GM12875 (cell line): Measurements from ENCODE around the gene HIF1A.
"Not testable (repeated sequence)": the region's sequence is repeated elsewhere in the genome, so short reads cannot be mapped to it uniquely, and the experiment has no call there.

Source experiments
- H3K4me3 ChIP-seq: one replicate; pipeline ENCODE4 v1.5.1; 2011; ENCODE audit warnings: low read depth, low read length, control low read depth
- TF ChIP-seq, protein P1 (sequence below): IDR thresholded peaks from 2 replicates; pipeline ENCODE4 v1.5.1; 2011; ENCODE audit warnings: low read depth, mild to moderate bottlenecking, control low read depth, inconsistent platforms, low read length, moderate library complexity, borderline replicate concordance; ENCODE audit not compliant: insufficient read depth

The HIF1A gene

DNA sequence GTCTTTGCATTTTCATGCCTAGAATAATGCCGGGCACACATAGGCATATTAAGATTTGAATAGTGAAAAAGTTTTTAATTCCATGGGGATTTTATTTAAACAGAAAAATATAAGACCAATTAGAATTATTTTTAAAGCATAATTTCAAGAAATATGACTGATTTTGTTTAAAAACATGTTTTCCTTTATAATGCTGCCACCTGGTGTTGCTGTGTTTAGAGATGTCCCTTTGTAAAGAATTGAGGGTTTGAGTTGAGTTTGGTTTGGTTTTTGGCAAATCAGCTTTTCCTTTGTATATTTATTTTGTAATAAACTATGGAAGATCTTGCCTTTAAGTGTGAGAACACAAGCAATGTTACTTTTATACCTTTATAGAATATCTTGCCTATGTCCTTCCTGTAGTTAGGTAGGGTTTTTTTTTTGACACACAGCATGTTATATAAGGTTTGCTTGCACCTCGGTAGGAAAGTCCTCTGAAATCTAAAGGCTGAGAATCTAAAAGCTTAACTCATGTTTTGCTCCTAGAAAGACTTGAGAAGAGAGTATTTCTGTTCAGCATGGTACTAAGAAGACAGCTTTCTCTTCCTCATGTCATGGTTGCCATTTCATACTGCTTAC is 35.6 kb downstream of the HIF1A start:
- TF ChIP-seq, protein P1, sequence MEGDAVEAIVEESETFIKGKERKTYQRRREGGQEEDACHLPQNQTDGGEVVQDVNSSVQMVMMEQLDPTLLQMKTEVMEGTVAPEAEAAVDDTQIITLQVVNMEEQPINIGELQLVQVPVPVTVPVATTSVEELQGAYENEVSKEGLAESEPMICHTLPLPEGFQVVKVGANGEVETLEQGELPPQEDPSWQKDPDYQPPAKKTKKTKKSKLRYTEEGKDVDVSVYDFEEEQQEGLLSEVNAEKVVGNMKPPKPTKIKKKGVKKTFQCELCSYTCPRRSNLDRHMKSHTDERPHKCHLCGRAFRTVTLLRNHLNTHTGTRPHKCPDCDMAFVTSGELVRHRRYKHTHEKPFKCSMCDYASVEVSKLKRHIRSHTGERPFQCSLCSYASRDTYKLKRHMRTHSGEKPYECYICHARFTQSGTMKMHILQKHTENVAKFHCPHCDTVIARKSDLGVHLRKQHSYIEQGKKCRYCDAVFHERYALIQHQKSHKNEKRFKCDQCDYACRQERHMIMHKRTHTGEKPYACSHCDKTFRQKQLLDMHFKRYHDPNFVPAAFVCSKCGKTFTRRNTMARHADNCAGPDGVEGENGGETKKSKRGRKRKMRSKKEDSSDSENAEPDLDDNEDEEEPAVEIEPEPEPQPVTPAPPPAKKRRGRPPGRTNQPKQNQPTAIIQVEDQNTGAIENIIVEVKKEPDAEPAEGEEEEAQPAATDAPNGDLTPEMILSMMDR, result peak; percentile 11; the same call in 1 of the 2 replicates

DNA sequence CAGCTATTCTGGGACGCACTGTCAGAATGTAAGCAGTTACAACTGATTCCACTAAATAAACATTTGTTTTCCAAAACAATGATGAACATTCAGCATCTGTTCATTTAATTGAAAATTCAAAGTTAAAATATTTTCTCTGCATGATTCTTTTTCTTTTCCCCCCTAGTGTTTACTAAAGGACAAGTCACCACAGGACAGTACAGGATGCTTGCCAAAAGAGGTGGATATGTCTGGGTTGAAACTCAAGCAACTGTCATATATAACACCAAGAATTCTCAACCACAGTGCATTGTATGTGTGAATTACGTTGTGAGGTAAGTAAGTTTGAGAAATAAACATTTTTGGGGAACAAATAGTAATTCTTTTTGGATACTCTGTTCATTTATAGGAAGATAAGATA is 38.7 kb downstream of the HIF1A start:
- no peak overlapping the region for H3K4me3 ChIP-seq
- TF ChIP-seq, protein P1, result no peak

More for the DNA sequence above, 35.6 kb downstream of the HIF1A start:
- no peak overlapping the region for H3K4me3 ChIP-seq

DNA sequence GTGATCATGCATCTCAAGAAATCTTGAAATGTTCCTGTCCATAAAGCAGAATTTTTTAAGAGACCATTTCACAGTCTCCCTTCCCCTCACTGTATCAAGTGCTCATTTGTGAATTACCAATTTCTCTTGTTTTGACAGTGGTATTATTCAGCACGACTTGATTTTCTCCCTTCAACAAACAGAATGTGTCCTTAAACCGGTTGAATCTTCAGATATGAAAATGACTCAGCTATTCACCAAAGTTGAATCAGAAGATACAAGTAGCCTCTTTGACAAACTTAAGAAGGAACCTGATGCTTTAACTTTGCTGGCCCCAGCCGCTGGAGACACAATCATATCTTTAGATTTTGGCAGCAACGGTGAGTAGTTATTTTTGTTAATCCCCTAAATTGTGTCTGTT is 41.4 kb downstream of the HIF1A start:
- TF ChIP-seq, protein P1, result no peak
- no peak overlapping the region for H3K4me3 ChIP-seq

DNA sequence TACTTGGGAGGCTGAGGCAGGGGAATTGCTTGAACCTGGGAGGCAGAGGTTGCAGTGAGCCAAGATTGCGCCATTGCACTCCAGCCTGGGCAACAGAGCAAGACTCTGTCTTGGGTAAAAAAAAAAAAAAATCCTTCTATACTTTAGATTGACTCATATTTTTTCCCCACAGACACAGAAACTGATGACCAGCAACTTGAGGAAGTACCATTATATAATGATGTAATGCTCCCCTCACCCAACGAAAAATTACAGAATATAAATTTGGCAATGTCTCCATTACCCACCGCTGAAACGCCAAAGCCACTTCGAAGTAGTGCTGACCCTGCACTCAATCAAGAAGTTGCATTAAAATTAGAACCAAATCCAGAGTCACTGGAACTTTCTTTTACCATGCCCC is 42.6 kb downstream of the HIF1A start:
- H3K4me3 ChIP-seq, result no peak overlapping the region
- TF ChIP-seq, protein P1, result no peak

DNA sequence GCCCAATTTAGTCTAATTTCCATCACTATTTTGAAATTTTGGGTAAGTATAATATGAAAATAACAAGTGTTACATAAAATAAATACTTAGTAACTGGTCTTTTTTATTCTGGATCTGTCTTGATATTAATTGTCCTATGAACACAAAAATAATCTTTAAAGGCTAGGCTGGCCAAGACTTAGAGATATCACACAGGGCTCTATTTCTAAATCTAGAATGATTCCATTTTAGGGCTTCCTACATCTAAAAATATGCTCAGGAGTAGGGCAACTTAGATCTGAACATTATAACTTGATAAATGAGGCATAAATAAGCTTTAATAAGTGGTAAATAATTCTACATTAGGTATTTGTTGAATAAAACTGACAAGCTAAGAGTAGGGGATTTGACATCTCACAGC is 43.8 kb downstream of the HIF1A start:
- H3K4me3 ChIP-seq, result no peak overlapping the region
- TF ChIP-seq, protein P1, result no peak

DNA sequence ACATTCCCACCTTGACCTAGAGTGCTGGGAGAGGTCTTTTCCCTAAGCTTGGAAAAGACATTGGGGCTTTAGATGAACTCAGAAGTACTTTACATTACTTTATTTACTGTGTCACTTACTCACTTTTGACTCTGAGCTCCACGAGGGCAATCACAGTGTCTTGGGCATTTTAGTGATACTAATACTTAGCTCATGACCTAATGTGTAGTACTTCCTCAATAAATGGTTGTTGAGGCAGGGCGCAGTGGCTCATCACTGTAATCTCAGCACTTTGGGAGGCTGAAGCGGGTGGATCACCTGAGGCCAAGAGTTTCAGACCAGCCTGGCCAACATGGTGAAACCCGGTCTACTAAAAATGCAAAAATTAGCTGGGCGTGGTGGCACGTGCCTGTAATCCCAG is 47.1 kb downstream of the HIF1A start:
- TF ChIP-seq, protein P1, result no peak
- no peak overlapping the region for H3K4me3 ChIP-seq

DNA sequence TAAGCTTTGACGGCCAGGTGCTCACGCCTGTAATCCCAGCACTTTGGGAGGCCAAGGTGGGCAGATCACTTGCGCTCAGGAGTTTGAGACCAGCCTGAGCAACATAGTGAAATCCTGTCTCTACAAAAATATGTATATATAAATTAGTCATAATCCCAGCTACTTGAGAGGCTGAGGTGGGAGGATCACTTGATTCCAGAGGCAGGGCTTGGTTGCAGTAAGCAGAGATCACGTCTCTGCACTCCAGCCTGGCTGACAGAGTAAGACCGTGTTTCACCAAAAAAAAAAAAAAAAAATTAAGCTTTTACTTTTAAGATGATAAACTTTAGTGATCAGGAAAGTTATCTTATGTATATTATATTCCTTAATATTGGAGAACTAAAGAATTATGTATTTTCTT is 48.9 kb downstream of the HIF1A start:
- H3K4me3 ChIP-seq, result no peak overlapping the region
- TF ChIP-seq, protein P1, result no peak

DNA sequence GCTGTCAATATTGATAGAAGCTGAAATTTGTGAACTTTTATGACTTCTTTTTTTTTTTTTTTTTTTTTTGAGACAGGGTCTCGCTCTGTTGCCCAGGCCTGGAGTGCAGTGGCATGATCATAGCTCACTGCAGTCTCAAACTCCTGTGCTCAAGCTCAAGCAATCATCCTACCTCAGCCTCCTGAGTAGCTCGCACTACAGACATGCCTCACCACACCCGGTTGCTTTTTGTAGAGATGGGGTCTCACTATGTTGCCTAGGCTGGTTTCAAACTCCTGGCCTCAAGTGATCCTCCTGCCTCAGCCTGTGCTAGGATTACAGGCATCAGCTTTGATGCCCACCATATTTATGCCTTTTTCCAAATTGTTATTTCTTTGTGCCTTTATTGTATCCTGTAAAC is 51.0 kb downstream of the HIF1A start:
- H3K4me3 ChIP-seq, result not testable (repeated sequence)
